Subcutaneous abdominal adipose tissue (tissue), 5 donors: ENCODE data around the gene UBASH3A.

Experiments
- H3K27ac ChIP-seq: one replicate; pipeline ENCODE4 v1.7.0; 2013; ENCODE audit warnings: low read depth, mild to moderate bottlenecking, inconsistent platforms, low read length, moderate library complexity
- H3K27me3 ChIP-seq, 5 donors: one replicate each; pipeline ENCODE4 v1.7.0; 2013; ENCODE audit warnings: low read length in 5 of 5, inconsistent platforms in 1 of 5; ENCODE audit not compliant: control insufficient read depth in 5 of 5, insufficient read depth in 4 of 5
- H3K36me3 ChIP-seq, 5 donors: one replicate each; pipeline ENCODE4 v1.7.0; 2013; ENCODE audit warnings: low read length in 5 of 5; ENCODE audit not compliant: control insufficient read depth in 5 of 5, insufficient read depth in 5 of 5
- H3K4me1 ChIP-seq, 5 donors: one replicate each; pipeline ENCODE4 v1.7.0; 2013; ENCODE audit warnings: low read length in 5 of 5, mild to moderate bottlenecking in 3 of 5, moderate library complexity in 1 of 5; ENCODE audit not compliant: control insufficient read depth in 5 of 5, insufficient read depth in 5 of 5
- H3K4me3 ChIP-seq, 5 donors: one replicate each; pipeline ENCODE4 v1.7.0; 2013; ENCODE audit warnings: low read length in 5 of 5, low read depth in 1 of 5
- H3K9ac ChIP-seq, 5 donors: one replicate each; pipeline ENCODE4 v1.7.0; 2013; ENCODE audit warnings: low read length in 5 of 5, mild to moderate bottlenecking in 4 of 5, moderate library complexity in 3 of 5
- H3K9me3 ChIP-seq, 5 donors: one replicate each; pipeline ENCODE4 v1.7.0; 2013; ENCODE audit warnings: low read length in 5 of 5; ENCODE audit not compliant: control insufficient read depth in 5 of 5
- donor health status: healthy.
- donor health status: healthy.
- donor health status: healthy.
- donor health status: healthy.
- donor health status: healthy.

UBASH3A gene

DNA sequence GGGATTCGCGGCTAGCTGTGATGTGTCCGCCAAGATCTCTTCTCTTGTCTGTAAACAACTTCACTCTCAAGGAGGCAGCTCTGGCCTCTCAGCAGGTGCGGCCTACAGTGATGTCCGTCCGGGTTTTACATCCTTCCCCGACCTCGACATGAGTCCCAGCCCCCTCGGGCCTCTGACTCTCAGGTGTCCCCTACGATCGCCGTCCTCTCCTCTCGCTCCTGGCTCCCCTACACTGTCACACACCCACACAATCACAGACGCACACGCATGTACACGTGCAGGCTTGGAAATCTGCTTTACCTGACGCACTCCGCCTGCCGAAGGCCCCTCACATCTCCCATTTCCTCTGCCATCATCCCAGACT is 93.1 kb downstream of the UBASH3A start:
- peaks cover 0 to 2% (median 0%) of the 10 kb centered on the region in 5 donors for H3K27me3 ChIP-seq
- no peaks in the 10 kb centered on the region for H3K36me3 ChIP-seq
- peak overlapping the region in 4 of 5 donors; percentile 64 to 91 (median 70) for H3K9ac ChIP-seq
- H3K9me3 ChIP-seq, result no peaks in the 10 kb centered on the region
- peaks cover 5 to 17% (median 14%) of the 10 kb centered on the region in 5 donors for H3K4me1 ChIP-seq
- peak overlapping the region; percentile 69 to 93 (median 83) for H3K4me3 ChIP-seq
- no peak overlapping the region for H3K27ac ChIP-seq
